Kidney tubule cell (primary cell): Measurements from ENCODE around the gene RNF175.

ENCODE experiments used
- DNase-seq: peaks from one replicate; pipeline ENCODE4 v3.0.0-alpha.2; 2018; ENCODE audit warnings: low spot score

Gene RNF175

DNA sequence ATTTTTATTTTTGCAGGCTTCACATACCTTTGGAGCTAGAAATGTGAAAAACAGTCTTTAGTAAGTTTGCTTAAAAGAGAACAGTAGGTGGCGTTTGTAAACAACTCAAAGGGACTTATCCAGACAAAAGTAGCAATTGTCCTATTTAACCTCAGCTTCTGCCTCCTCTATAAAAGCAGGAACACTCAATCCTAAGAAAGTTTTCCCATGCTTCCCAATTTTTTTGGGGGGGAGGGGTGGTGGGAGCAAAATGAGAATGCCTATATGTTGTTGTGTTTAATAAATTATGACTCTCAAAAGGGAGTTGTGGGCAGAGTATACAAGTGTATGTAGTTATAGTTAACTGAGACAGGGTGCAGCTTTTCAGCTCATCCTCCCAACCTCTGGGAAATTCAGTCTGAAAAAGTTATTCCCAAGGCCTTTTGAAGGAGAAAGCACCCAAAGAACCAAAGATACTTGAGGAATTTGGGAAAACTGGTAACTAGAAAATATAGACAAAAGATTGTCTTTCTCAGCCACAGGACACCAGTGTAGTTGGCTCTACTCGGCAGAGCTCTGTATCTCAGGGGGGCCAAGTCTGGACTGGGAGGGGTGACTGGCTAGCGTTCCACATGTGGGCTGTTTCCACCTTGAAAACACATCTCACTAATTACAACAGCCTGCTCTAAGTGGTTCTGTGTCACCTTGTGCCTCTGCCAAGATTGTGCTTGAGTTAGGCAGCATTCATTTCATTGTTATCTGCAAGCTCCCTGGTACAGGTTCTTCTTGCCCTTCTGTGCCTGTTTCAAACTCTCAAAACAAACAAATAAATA, 26.3 kb upstream of the RNF175 start:
- peak; percentile 36 for DNase-seq

DNA sequence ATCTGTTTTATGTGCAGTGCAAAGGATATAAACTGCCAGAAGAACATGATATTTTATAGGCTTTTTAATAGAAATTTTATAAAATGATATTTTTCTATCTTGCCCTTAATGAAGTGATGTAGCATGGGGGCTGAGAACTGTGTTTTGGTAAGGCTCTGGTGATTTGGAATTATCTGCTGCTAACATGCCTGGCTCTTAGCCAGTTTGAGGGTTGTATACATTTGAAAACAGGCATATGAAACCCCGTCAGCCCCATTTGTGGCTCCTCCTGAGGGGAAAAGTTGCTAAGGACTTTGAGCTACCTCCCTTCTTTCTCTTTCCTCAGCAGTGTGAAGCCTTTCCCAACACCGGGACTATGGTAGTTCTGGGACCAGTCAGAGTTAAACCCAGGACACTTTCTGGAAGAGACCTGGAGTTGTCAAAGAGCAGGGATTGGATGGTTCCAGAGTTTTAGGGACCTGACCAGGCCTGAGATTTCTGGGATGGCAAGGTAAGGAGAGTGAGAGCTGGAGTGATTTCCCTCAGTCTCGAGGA, 24.4 kb upstream of the RNF175 start:
- DNase-seq = no peak

DNA sequence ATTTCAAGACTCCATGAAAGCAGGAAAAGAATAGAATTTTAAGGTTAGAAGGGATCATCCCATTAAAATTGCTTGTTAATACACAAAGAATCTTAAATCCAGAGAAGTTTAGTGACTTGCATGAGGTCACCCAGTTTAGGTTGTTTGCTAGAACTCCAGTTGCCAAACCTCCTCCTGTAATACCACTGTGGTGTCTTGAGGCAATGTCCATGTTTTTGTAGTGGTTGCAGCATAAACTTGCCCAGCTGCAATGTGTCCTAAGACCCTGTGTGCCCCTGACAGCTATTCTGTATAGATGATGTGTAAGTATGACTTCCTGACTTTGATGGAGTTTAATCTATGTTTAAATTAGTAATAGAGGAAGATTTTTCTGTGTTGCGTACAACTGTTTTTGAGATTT, 22.8 kb upstream of the RNF175 start:
- no peak for DNase-seq

DNA sequence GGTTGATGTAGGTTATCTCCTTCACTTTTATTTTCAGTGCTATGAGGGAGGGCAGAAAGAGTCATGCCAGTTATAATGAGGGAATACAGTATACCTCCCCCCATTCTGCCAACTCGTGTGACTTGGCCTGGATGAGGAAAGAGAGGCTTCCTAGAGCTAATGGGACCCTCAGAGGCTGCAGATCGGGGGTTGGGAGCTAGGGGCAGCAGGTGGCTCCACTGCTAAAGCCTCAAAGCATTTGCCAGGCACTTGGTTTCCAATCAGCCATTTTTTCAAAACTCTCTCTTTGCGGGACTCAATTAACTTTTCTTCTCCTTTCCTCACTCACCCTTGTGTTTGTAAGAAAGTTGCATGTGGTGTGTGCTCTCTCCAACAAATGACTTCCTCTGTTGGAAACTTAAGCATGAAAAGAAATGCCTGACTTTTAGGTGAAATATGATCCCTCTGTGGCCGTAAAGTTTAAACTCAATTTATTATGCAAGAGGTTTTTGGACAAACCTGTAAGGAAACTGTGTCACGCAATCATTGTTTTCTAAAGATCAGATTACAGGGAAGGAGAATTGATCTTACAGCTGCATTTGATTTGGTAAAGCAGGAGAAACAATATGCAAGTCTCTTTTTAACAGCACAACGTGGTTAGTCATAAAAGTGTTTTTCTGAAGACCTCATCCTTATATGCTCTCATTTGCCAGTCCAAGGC, 22.0 kb upstream of the RNF175 start:
- no peak for DNase-seq

DNA sequence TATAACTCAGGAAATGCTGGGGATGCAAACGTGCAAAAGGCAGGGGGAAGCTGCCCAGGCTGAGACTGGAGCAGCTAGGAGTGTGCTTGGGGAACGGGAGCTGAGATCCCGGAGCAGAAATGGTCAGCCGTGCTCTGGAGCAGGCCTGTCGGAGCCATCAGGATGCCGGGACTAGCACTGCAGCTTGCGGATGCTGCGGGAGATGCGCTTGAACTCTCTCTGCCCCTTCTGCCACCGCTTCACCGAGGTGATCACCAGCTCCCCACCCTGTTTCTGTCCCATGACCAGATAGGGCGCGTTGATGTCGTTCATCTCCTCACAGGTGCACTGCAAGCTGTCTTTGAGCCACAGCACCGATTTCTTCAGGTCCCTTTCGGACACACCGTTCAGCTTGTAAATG, 21.5 kb upstream of the RNF175 start:
- DNase-seq = no peak

DNA sequence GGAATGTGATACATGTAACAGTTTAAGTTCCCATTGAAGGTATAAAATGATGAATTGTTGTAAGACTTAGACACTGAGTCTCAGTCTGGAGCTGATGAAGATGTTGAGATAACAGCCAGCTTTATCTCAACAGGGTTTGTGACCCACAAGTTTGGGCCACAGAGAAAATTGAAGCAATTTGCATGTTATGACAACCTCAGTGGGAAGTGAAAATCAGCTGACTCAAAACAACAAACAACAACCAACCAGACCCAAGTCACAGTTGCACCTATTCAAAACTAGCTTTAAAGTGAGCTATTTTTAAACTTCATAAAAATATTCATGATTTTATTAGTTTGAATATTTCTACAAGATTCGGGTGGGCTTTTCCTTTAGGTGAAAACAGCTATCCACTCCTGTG, 21.1 kb upstream of the RNF175 start:
- no peak for DNase-seq

DNA sequence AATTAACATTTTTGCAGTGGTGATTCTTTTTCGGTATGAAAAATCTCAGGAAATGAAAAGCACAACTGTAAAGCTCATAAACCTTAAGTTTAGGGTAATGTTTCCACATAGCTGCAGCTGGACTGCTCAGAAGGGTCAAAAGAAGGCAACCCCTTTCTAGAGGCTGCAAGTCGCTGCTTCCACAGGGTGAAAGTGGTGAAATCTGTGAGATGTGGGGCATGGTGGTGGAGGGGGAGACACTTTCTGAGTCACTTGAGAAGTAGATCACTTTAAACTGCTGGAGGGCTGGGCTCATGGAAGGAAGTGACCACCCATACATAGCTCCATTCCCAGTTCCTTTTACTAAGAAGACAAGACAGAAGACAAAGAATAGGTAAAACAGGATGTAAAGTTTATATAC, 20.4 kb upstream of the RNF175 start:
- no peak for DNase-seq

DNA sequence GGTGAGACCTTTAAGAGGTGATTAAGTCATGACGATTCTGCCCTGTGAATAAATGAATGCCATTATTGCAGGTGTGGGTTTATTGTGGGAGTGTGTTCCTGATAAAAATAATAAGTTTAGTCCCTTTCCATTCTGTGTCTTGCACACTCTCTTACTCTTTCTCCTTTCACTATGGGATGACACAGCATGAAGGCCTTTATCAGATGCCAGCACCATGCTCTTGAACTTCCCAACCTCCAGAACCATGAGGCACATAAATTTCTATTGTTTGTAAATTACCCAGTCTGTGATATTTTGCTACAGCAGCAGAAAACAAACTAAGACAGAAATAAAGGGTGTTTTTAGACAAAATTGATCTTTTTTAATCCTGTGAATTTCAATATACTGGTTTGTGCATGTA, 18.6 kb upstream of the RNF175 start:
- no peak for DNase-seq

DNA sequence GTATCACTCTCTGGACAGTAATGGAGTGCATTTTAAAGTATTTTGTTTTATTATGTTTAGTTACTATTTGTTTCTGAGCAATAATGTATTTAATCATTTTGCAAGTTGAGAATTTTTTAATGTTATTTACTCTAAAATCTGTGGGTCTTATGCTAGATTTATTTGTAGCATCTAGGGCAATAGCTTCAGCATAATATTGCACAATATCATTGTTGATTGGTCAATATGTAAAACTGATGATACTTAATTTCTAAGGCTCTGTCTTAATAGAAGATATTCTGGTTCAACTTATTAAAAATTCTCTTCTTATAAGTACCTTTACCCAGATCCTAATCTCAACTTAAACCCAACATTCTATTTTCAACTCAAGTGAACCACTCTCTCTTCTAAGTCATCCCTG, 17.6 kb upstream of the RNF175 start:
- no peak for DNase-seq

DNA sequence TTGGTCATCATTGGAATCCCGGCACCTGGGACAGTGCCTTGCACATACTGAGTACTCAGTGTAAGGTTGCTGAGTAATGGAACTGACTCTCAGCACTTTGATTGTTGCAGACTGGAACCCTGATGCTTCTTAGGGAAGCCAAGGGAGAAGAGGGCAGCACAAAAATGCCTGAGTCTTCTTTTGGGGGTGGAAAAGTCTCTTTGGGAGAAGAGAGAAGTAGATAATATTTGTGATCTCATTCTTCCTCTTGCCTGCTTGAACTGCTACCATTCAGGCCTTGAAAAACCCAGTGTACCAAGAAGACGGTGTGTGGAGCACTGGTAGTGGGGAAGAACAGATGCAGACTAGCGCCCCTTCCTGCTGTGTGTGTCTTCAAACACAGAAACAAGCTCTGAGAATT, 16.8 kb upstream of the RNF175 start:
- DNase-seq = no peak

DNA sequence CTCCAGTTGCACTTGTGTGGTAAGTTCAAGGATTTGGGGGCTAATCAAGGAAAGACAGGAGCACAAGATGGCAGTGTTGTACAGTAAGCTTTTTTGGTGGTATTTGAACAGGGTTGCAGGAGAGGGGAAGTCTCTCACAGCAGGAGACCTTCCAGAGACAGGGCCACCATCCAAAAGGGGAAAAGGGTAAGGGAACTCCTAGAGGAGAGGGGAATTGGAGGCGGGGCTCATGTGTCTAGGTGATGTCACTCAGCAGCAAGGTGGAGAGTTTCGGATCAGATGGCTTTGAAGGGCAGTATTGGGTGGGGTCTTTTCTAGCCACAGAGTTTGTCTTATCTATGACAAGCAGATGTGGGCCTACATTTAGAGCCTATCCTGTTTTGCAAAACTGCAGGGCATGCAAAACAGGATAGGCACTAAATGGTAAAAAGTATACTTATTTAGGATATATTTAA, 13.4 kb upstream of the RNF175 start:
- no peak for DNase-seq

DNA sequence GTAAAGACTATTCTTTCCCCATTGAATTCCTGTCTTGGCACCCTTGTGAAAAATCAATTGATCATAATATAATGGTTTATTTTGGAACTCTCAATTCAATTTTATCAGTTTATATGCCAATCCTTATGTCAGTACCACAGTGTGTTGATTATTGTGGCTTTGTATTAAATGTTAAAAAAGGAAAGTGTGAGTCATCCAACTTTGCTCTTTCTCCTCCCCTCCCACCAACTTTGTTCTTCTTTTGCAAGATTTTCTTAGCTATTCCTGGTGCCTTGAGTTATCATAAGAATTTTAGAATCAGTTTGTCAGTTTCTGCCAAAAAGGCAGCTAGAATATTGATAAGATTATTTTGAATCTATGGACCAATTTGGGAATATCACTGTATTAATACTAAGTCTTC, 11.2 kb upstream of the RNF175 start:
- no peak for DNase-seq

DNA sequence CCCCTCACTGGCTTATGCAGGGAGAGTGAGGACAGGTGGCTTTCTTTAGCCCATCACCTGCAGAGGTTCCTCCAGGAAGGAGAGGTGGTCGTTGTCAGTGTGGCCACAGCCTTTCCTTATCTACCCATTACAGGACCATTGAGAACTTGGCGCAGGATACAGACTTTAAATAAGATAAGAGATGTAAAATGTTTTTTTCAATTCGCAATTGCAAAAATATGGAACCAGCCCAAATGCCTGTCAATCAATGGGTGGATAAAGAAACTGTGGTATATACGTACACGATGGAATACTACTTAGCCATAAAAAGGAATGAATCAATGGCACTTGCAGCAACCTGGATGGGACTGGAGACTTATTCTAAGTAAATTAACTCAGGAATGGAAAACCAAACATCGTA, 6.9 kb upstream of the RNF175 start:
- no peak for DNase-seq

DNA sequence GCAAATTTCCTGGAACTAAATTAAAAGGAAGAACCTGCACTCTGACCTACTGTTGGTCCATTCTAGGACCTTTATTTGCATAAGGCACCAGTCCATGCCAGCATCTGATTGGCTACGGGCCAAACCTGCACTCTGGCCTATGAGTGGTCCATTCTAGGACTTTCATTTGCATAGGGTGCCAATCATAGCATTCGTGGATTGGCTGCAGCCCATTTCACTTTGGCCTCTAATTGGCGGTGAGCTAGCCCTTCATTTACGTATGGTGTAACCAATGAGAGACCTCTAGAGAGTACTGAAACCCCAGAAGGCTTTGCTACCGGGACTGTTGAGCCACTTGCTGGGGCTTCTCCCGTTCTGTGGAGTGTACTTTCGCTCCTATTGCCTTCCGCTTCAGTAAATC, 6.1 kb upstream of the RNF175 start:
- no peak for DNase-seq

DNA sequence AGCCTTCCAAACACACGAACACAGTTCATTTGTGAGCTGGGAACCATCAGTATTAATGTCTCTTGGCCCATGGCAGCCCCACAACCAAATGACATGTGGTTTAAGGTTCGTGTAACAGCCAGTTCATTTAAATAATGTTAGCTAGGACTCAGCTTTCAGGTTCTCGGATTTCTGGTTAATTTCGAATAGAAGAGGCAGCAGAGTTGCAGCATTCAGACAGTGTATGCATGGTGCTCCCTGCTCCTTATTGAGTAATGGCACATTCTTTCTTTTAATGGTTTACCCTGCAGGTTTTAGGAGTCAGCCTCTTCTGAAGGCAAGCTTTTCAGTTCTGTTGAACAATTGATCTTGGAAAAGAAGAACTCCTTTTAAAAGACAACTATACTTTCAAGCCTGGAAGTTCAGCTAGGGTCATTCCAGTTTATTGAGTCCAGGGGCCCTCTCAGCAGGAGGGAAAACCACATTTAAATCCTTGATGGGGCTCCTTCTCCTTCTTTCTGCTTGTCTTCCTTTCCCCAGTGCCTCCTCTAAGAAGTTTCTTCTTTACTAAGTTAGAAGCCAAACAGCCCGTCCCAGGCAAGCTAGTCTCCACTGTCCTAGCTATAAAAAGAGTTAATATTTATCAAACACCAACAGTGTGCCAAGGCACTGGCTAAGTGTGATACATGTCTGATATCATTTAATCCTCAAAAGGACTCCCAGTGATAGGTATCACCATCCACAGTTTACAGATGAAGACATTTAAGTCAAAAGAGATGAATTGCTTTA, 5.0 kb upstream of the RNF175 start:
- no peak for DNase-seq

DNA sequence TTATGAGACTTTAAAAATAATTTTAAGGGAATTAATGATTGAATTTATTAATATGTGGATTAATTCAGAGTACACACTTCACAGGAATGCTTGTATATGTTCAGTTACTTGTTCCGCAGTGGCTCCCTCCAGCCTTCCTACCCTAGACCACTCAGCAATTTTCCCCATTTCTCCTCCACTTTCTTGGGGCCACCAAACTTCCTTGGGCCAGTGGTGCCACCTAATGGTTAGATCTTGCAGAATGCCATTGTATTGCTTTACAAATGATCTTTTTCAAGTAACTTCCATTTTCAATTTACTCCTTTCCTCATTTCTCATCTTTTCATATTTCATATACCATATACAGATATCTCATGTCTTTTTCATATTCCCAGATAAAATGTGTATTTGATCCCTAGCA, 3.6 kb upstream of the RNF175 start:
- no peak for DNase-seq

DNA sequence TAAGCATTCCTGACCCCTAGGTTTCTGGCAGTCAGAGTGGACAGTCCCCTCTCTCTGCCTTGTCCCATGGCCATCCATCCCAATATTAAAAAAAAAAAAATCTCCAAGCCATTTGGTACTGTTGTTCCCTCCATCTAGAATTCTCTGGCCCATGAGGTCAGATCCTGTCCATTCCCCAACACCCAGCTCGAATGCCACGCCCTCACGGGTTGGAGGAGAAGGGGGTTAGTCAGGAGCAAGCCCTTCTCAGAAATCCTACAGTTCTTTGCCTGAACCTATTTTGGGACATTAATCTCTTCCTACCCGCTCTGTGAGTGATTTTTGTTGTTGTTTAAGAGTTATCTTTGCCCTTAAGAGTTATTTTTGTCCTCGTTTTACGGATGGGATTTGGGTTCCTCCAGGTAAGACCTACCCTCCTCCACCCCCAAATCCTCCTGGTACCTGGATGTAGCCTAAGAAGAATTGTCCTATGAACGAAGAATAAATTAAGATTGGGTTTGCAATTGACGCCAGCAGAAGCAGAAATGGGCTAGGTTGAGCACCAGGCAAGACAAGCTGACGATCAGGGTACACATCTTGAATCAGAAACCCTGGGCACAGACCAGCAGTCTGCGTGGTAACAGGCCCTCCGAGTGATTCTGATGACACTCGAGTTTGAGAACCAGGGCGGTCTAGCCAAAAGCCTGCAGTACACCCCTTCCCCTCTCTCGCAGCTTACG, 977 bp downstream of the RNF175 start:
- no peak for DNase-seq

DNA sequence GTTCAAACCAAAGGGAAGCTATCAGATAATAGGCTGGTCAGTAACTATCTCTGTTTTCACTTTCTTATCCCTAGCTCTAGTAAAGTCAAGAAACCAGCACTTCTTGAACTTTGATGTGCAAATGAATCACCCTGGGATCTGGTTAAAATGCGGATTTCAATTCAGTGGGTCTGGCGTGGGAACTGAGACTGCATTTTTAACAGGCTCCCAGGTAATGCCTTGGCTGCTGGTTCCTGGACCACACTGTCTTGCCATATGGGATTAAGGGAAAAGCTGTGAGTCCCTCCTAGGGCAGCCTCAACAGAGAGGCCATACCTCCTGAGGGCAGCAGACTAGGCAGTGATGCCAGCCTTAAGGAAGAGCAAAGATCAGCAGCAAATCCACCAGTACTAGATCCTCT, 1.7 kb downstream of the RNF175 start:
- no peak for DNase-seq

DNA sequence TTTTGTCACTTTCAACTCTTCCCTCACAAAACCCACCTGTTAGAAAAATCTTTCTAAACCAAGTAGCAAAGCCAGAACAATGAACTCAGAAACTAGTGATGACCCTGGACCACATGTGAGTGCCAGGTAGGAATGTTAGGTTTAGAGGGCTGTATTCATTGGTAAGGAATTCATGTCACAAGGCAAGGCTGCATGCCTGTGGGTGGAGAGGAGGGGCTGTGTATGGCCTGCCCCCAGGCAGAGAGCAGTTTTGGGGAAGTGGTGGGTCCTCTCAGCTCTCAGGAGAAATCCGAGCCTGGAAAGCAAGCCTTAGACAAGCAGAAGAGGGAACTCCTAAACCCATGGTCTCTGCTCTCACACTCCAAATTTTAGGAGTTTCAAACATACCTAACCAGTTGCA, 2.4 kb downstream of the RNF175 start:
- peak; percentile 70 for DNase-seq

DNA sequence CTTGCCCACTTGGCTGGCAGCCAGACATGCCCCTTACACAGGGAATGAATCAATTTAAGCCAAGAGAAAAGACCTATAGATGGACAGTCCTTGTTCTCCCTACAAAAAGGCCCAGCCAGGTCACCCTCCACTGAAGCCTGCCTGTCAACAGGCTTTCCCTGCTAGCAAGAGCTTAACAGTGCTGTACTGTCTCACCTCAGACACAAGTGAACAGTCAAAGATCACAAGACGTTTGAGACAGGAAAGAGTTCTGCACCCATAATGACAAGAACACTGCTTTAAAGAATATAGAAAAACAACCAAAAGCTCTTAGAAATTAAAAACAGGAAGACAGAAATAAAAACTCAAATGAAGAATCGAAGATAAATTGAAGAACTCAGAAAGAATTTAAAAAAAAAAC, 4.6 kb downstream of the RNF175 start:
- DNase-seq = no peak

DNA sequence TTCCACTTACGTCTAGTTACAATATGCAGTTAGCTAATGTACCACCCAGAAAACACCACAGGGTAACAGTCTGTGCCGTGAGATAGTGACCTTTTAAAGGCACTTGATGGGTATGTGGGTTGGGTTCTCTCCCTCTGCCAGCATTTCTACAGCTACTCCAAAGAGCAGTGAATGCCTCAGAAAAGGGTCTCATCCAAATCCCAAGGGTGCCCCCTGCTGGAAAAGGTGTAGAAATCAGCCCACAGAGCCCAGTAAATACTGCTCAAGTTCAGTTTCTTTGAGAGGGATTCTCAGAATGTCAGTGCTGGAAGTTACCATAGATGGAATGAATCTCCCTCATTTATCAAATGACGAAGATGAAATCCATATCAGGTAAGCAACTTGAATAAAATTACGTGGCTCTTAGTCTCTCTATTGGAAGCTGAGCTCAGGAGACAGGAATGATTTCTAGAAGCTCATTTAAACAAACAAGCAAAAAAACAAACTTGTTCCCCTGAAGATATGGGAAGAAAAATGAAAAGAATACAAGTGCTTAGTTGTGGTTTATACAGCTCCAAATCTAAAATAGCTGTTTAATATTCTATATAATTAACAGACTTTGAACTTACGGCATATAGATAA, 9.5 kb downstream of the RNF175 start:
- DNase-seq = peak; percentile 80

DNA sequence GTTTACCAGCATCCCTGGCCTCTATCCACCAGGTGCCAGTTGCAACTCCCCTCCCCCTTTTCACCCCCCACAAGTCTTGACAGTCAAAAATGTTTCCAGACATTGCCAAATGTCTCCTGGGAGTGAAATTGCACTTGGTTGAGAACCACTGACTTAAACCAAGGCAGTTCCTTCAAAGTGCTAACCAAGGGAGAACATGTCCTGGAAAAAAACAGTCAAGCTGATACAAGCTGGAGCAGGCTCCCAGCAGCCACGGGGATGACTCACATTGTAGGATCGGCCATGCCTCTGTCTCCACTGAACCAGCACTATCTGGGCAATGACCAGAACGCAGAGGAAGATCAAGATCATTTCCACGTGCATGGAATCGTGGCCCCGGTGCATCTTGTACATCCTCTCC, 11.4 kb downstream of the RNF175 start:
- DNase-seq = peak; percentile 65
